LNCaP clone FGC (cell line): ENCODE results near the gene ZNF462.

ENCODE experiments used
- DNase-seq: peaks from one replicate; pipeline ENCODE4 v3.0.0-alpha.2; 2011; ENCODE audit warnings: low read depth
- H3K4me3 ChIP-seq: 2 replicates; pipeline ENCODE4 v1.5.1; 2011; ENCODE audit warnings: mild to moderate bottlenecking, low read depth, low read length, control low read depth
- CTCF ChIP-seq: IDR thresholded peaks from 2 replicates; pipeline ENCODE4 v1.5.1; 2012; ENCODE audit warnings: mild to moderate bottlenecking; ENCODE audit not compliant: control insufficient read depth, insufficient read depth; ENCODE audit errors: extremely low read depth

The ZNF462 gene

DNA sequence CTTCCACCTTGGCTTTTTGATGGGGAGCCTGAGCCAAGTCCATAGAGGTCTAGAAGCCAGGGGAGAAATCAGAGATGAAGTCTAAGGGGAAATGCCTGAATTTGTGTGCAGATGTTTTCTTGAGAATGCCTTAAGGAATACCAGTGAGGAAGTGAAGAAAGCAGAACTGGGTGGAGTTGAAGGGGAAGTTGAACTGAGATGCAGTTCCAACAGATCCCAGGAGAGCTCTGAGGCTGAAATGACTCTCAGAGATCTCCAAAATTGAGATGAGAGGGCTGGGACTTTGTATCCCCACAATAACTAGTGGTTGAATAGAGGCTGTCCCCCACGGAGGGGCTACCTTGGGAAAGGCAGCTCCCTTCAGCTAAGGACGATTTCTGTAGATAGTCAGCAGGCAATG lies 197.1 kb downstream of the ZNF462 start:
- no peak for TF ChIP-seq CTCF
- no peak for DNase-seq
- H3K4me3 ChIP-seq, result no peak overlapping the region
